Measurements from ENCODE around the gene AUH.

The AUH gene

DNA sequence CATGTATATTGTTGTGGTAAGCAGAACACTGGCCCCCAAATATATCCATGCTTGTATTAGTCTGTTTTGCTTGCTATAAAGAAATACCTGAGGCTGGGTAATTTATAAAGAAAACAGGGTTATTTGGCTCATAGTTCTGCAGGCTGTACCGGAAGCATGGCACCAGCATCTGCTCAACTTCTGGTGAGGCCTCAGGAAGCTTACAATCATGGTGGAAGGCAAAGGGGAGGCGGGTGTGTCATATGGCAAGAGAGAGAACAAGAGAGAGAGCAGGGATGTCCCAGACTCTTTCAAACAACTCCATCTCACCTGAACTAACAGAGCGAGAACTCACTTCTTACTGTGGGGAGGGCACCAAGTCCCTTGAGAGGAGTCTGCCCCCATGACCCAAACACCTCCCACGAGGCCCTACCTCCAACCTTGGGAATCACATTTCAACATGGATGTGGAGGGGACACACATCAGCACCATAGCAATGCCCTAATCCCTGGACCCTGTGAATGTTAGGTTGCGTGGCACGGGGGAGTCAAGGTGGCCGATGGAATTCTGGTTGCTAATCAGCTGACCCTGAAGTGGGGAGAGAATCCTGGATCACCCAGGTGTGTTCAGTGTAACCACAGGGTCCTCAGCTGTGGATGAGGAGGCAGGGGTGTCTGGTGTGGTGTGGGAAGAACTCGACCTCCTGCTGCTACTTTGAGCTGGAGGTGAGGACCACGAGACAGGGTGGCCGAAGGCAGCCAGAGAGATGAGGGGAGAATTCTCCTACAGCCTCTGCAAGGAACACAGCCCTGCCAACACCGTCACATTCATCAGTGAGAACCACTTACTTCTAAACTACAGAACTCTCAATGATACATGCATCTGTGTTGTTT lies 172.8 kb downstream of the AUH start:
- DNase-seq (ENCODE audit: low read depth), result no peak

GRCh38 chr9:91187965-91188344 lies 173.8 kb downstream of the AUH start:
- DNase-seq (ENCODE audit: low read depth), result no peak

DNA sequence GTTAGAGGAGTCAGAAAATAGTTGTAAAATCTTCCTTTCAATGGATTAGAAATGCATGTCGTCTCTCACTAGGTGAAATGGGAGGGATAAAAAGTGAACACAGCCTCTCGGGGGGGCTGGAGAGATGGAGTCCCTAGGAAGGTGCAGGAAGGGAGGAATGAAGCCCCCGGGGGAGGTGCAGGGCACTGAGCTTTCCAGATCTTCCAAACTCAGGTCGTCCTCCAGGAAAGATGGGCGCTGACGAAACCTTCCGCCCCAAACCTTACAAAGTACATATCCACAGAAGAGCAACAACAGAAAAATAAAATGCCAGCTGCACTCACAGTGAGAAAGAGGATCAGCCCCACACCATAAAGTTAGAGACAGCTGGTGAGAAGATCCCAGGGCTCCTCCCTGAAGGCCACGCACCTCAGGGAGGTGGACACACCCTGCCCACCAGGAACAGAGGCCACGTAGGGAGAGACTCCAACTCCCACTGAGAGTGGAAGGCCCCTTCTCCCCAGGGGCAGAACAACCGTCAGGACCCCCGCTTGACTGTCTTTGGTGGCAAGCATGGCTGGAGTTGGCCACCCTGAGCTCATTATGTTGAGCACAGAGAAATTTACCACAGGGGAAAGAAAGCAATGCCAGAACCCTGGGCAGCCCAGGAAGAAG lies 174.3 kb downstream of the AUH start:
- DNase-seq (ENCODE audit: low read depth), result no peak

DNA sequence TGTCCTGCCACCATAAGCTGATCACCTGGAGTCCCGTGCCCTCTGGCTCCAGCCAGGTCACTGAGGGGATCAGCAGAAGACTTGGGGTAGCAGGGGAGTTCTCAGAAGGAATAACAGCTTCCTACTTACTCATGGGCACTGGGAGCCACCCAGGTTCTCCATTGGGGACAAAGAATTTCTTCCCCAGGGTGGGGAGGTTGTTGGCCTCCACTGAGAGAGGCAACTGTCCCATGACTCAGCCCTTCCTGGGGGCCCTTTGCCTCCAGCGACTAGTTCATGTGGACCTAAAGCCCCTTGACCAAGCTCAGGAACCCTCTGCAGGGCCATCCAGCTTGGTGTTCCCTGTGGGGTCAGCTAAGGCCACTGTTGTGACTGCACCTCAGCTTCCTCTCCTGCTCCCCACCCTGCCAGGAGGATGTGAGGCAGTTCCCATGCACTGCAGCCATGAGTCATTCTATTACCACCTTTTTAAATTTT lies 175.0 kb downstream of the AUH start:
- no peak for DNase-seq (ENCODE audit: low read depth)

DNA sequence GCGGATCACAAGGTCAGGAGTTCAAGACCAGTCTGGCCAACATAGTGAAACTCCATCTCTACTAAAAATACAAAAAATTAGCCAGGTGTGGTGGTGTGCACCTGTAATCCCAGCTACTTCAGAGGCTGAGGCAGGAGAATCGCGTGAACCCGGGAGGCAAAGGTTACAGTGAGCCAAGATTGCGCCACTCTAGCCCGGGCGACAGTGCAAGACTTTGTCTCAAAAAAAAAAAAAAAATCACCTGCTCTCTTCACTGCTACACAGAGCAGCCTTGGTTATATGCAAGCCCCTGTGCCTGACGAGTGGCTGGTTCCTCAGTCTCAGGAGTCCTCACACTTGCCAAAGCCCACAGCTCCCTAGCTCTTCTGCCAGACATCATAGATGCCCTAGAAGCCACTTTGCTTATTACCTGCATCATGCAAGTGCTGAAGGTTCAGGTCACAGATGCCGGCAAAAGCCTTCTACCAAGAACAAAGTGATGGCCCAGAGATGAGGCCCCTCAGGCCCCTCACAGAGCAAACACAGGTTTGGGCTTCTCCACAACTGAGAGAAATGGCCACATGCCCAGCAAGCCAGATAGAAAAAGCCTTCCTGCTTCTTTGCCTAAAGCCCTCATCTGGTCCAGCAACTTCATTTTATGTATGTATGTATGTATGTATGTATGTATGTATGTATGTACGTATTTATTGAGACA lies 176.4 kb downstream of the AUH start:
- DNase-seq (ENCODE audit: low read depth), result no peak

GRCh38 chr9:91182429-91183225 lies 179.1 kb downstream of the AUH start:
- DNase-seq (ENCODE audit: low read depth), result no peak

GRCh38 chr9:91181541-91181940 lies 180.2 kb downstream of the AUH start:
- DNase-seq (ENCODE audit: low read depth), result no peak

GRCh38 chr9:91180930-91181268 lies 180.8 kb downstream of the AUH start:
- no peak for DNase-seq (ENCODE audit: low read depth)

DNA sequence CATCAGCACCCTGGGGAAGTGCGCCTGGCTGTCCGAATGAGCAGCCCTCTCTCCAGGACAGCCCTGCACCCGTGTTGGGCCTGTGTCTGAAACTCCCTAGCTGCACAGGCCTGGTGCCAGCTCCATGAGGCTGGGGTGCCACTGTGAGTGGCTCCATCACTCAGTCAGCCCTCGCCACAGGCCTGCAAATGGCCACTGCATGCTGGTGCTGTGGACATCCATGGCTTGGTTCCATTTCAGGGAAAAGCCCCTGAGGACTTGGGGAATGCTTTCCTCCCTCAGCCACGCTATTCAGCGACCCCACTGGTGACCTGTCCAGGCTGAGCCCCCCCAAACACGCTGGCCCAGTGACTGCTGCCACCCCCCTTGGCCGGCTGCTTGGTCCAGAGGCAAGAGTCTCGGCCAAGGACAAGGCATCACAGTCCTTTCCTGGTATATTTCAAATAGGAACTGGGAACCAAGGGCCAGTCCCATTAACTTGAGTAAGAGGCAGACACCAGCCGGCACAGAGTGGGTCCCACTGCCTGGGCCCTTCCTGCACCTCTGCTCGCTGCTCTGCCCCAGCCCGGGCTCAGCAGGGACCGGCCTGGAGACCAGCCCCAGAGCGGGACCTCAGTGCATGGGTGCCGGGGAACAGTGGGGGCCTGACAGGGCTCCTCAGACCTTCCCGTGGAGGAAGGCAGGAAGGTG lies 181.3 kb downstream of the AUH start:
- DNase-seq (ENCODE audit: low read depth), result no peak

GRCh38 chr9:91179237-91180138 lies 182.2 kb downstream of the AUH start:
- no peak for DNase-seq (ENCODE audit: low read depth)

- no peak for DNase-seq (ENCODE audit: low read depth)
Observed at GRCh38 chr9:91178281-91179236, 183.2 kb downstream of the AUH start.

DNA sequence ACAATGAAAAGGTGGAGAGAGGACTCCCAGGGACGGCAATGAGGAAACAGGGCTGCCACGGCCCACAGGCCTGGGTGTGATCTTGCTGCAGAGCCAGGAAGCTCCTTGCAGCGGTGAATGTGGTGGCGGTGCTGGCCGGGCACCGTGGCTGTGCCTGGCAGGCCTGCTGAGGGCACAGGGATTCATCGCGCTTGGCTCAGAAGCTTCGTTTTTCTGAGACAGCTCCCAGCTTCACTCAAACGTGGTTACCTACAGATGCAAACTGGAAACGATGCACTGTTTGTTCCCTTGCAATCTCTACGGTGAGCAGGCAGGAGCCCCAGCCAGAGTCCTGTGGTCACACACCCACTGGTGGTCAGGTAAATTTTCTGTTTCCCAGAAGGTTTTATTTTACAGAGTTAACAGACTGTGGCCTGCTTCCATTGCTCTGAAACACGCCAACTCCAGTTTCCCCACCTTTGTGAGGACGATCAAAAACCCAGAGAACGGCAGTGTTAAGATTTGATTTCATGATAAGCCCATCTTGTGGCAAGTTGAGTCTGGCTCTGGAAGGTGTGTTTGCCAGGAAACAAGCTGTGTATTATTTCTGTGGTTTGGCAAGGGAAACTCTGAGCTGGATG lies 183.9 kb downstream of the AUH start:
- no peak for DNase-seq (ENCODE audit: low read depth)

DNA sequence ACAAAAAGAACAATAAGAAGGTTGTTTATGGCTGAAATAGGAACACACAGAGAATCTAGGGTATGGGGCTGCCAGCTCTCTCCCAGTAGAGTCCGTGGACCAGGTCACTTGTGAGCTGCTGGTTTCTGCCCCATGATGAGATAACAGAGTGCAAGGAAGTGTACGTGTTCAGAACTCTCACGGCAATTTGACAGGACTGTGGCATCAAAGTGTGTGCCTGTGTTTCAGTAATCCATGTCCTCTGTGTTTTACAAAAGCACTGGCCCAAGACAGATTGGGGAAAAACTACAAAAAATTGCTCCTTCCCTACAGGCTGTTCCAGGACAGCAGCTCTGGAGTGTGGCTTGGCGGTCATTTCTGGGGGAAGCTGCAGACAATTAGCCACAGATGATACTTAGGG lies 184.6 kb downstream of the AUH start:
- DNase-seq (ENCODE audit: low read depth), result no peak

GRCh38 chr9:91176426-91176825 lies 185.3 kb downstream of the AUH start:
- no peak for DNase-seq (ENCODE audit: low read depth)

DNA sequence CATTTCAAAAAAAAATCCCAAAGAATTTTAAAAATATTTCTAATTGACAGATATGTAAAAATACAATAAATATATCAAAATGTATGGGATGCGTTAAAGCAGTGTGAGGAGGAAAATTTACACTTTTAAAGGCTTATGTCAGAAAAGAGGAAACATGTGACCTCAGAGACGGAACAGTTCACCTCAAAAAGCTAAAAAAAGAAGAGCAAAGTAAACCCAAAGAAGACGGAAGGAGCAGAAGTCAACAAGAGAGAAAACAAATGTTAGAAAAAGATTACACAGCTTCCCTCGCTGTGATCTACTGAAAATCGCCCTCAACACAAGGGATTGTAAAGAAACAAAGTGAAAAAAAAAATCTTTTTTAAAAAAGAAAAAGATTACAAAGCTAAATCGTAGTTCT lies 186.9 kb downstream of the AUH start:
- DNase-seq (ENCODE audit: low read depth), result no peak

DNA sequence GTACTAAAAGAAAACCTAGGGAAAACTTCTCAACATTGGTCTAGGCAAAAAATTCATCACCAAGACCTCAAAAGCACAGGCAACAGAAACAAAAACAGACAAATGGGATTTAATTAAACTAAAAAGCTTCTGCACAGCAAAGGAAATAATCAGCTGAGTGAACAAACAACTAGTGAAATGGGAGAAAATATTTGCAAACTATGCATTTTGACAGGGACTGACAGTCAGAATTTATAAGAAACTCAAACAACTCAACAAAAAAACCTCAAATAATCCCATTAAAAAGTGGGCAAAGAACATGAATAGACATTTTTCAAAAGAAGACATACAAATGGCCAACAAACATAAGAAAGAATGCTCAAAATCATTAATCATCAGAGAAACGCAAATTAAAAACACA lies 189.4 kb downstream of the AUH start:
- DNase-seq (ENCODE audit: low read depth), result no peak

- DNase-seq (ENCODE audit: low read depth), result no peak
Observed at GRCh38 chr9:91170951-91171350, 190.8 kb downstream of the AUH start.

DNA sequence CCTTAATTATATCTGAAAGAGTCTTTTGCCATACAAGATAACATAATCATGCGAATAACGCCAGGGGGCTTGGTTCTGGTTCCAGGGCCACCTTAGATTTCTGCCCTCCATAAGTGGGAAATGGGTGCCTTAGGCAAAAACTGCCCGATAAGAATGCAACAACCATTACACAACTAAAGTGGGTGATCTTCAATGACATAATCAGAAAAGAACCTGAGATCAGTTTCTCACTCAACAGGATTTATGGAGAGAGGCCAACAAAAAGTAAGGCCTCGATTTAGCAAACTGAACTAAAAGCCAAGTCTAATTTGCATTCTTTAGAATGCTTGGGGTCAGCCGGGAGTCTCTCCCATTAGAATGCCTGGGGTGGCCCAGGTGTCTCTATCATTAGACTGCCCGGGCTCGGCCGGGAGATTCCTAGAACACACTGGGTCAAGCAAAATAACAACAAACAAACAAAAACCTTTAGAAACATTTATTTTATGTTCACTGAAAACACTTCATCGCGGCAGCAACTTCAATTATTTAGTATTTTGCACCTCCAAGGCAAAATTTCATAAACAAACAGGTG lies 194.8 kb downstream of the AUH start:
- DNase-seq (ENCODE audit: low read depth), result no peak

All from CMK (cell line).